ENCODE data around the gene SH3GL1.

Gene SH3GL1

DNA sequence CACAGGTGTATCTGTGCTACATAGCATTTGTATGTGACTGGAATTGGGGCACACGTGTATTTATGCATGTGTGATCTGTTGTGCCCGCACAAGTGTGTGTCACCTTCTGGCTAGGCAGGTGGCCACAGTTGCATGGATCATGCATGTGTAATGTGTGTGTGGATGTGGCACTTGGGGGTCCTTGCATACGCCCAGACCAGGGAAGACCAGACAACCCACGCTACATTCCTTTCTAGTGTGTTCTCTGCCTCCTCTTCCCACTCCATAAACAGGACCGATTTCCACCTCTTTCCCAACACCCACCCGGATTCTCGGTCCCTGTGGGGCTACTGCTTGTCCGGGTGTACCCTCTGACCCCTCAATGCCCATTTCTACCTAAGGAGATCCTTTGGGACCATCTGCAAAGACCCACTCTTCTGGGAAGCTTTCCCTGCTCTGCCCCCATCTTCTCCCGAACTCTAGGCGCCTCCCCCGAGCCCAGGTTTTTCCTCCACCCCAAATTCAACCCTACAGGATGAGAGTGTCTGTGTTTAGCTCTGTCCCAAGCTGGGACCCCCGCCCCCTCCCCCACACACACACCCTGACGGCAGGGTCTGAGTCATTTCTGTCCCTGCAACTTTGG is 74.0 kb downstream of the SH3GL1 start:
- TF ChIP-seq, protein P1, sequence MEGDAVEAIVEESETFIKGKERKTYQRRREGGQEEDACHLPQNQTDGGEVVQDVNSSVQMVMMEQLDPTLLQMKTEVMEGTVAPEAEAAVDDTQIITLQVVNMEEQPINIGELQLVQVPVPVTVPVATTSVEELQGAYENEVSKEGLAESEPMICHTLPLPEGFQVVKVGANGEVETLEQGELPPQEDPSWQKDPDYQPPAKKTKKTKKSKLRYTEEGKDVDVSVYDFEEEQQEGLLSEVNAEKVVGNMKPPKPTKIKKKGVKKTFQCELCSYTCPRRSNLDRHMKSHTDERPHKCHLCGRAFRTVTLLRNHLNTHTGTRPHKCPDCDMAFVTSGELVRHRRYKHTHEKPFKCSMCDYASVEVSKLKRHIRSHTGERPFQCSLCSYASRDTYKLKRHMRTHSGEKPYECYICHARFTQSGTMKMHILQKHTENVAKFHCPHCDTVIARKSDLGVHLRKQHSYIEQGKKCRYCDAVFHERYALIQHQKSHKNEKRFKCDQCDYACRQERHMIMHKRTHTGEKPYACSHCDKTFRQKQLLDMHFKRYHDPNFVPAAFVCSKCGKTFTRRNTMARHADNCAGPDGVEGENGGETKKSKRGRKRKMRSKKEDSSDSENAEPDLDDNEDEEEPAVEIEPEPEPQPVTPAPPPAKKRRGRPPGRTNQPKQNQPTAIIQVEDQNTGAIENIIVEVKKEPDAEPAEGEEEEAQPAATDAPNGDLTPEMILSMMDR (IDR thresholded peaks at IDR 0.05; ENCODE audit: insufficient read depth, low read depth, low read length, missing control alignments) = no peak
- no peak for DNase-seq (ENCODE audit: low read depth)
- no peak overlapping the region for H3K4me3 ChIP-seq (ENCODE audit: low read depth, low read length)

GRCh38 chr19:4324228-4324627 is 76.1 kb downstream of the SH3GL1 start:
- DNase-seq (ENCODE audit: low read depth) = no peak
- TF ChIP-seq, protein P1 (IDR thresholded peaks at IDR 0.05; ENCODE audit: insufficient read depth, low read depth, low read length, missing control alignments) = no peak
- no peak overlapping the region for H3K4me3 ChIP-seq (ENCODE audit: low read depth, low read length)

DNA sequence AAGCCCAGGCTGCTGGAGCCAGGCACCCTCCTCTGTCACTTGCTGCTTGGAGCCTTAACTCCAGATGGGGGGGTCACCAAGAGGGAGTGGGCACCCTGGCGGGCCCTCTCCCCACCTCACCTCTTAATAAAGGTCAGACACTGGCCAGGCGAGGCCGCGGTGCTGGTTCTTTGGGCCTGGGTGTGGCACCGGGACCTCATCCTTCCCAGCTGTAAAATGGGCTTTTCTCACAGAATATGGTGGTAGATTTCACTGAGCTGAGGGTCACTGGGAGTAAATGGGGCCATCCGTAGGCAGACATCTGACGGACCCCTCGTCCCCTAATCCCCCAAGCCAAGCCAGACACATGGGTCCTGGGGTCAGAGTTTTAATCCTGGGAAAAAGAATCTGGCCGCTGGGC is 76.7 kb downstream of the SH3GL1 start:
- TF ChIP-seq, protein P1 (IDR thresholded peaks at IDR 0.05; ENCODE audit: insufficient read depth, low read depth, low read length, missing control alignments) = no peak
- H3K4me3 ChIP-seq (ENCODE audit: low read depth, low read length) = no peak overlapping the region

DNA sequence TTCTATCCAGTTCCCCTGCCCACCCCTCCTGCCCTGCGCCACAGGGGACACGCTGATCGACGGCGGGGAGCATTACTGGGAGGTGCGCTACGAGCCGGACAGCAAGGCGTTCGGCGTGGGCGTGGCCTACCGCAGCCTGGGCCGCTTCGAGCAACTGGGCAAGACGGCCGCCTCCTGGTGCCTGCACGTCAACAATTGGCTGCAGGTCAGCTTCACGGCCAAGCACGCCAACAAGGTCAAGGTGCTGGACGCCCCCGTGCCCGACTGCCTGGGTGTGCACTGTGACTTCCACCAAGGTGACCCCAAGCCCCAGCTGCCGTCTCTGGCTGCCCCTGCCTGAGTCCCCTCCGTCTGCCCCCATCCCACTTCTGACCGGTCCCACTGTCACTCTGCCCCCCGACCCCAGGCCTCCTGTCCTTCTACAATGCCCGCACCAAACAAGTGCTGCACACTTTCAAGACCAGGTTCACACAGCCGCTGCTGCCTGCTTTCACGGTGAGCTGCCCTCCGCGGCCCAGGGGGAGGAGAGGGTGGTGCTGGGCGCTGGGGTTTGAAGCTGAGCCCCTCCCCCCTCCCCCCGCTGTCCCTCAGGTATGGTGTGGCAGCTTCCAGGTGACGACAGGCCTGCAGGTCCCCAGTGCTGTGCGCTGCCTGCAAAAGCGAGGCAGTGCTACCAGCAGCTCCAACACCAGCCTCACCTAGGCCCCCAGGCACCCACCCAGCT is 77.2 kb downstream of the SH3GL1 start:
- TF ChIP-seq, protein P1 (IDR thresholded peaks at IDR 0.05; ENCODE audit: insufficient read depth, low read depth, low read length, missing control alignments) = no peak
- no peak for DNase-seq (ENCODE audit: low read depth)
- no peak overlapping the region for H3K4me3 ChIP-seq (ENCODE audit: low read depth, low read length)

More for the DNA sequence above, 76.7 kb downstream of the SH3GL1 start:
- no peak for DNase-seq (ENCODE audit: low read depth)

DNA sequence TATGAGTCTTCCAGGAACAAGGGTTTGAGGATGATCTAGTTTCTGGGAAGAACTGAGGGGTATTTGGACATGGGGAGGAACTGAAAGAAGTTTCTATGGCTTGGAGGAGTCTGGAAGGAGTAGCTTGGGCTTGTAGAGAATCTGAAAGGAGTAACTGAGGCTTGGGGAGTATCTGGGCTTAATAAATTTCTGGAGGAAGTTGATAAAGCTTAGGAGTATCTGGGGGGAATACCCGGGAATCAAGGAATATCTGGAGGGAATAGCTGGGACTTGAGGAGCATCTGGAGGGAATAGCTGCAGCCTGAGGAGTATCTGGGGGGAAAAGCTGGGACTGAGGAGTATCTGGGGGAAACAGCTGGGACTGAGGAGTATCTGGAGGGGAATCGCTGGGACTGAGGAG is 79.9 kb downstream of the SH3GL1 start:
- TF ChIP-seq, protein P1 (IDR thresholded peaks at IDR 0.05; ENCODE audit: insufficient read depth, low read depth, low read length, missing control alignments) = no peak
- no peak overlapping the region for H3K4me3 ChIP-seq (ENCODE audit: low read depth, low read length)
- DNase-seq (ENCODE audit: low read depth) = no peak

DNA sequence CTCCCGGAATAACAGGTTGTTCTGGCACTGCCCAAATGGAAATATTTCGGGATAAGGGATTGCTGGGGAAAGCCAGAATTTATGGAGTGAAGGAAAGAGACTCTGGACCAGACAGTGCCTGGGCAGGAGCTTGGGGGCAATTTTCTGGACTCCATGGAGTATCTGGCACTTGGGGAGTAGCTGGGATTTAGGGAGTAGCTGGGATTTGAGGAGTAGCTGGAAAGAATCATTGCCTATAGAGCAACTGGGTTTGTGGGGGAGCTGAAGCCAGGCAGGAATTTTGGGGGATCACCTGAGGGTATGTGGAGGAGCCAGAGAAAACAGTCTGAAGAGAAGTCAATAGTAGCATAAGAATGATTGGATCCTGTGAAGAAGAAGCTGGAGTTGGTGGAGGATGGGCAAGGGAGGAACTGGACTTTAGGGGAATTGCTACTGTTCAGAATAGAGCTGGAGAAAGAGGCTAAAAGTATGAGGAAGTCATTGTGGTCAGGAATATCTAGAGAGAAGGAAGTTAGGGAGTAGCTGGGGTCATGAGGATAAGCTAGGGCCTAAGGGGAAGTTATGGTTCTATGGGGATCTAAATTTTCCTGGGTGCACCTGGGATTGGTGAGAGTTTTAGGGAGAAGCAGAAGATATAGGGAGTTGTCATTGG is 81.2 kb downstream of the SH3GL1 start:
- TF ChIP-seq, protein P1 (IDR thresholded peaks at IDR 0.05; ENCODE audit: insufficient read depth, low read depth, low read length, missing control alignments) = no peak
- DNase-seq (ENCODE audit: low read depth) = no peak
- H3K4me3 ChIP-seq (ENCODE audit: low read depth, low read length) = no peak overlapping the region

Measured in GM12865 (cell line).